ENCODE measurements around the gene OR6C1. TPM values are rescaled to one million over a fixed set of nuclear protein-coding genes. Genes with fewer than 3 reads are reported as not detected.

OR6C1 gene
- not detected in 5 replicates for total RNA-seq (2022; extraction: Qiagen RNA extraction; ENCODE audit: low read depth)

DNA sequence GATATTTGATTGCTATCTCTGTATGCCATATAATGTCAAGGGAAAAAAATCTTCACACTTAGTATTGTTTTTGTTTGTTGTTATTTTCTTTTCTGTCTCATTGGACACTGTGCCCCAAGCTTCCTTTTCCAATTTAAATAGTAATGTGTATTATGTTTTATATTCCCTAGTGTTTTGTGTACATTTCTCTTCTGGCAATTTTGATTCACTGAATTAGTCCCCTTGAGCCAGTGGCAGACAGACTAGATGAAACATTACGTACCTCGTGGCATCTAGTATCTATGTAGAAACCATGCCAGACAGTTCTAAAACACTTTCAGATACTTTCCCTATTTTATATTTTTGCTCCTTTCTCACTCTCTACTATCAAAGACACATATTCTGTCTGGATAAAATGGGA, at the start of gene OR6C1:
OR6C1 (plus strand) TSS at position 301 of the 400 bp plus-strand sequence. CDS start 6,257 bp downstream, outside the sequence.

DNA sequence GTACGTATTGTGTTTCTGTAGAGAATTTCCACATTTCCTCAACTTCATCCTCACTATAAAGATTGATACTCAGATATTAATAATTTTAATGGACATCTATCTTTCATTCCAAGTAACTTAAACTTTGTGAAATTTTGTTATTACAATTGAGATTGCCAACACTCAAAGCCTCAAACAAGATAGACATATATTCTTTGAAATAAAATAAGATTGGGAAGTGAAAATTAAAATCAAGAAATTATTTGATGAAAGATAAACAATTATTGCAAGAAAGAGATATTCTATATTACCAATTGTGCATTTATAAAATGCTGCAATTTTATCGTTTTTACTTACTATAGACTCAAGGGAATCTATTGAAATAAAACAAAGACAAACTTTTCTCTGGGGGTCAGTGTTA, 17.7 kb upstream of the OR6C1 start, which contains the start of gene OR6C6:
OR6C6 (minus strand) TSS at position 101 of the 400 bp plus-strand sequence. CDS start 1,337 bp downstream, outside the sequence.

DNA sequence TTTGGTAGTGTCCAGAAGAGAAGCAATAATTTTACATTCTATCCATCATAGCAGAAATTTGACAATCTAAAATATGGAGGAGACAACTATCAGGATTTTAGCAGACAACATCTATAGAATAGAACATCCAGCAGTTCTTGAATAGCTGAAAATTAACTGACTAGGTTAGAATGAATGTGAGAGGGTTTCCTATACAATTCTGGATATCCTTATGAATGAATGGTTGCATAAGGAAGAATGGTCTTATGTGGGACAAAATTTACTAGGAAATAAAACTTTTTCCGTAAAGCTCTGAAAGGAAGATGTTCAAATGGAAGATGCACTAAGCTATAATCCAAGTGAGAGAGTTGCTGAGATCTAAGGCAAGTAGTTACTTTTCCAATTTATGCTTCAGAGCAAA, 16.3 kb downstream of the OR6C1 start, which contains the start of gene OR6C3:
OR6C3 (plus strand) TSS at position 301 of the 400 bp plus-strand sequence. CDS start 955 bp downstream, outside the sequence.

DNA sequence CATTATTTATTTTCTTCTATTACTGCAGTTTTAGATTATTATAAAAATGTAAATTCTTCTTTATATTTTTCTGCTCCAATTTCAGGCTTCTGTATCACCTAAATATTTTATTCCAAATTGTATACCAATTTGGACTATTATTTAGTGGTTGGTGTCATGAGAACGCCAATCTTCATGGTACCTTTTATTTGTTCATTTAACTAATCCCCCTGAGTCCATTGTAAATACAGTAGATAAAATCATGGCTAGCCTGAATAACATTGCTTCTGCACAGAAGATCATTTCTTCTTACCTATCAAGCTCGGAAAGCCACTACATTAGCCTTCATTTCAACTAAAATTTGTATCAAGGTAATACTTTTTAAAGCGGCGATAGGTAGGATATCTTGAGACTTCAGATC, 48.5 kb downstream of the OR6C1 start, which contains the start of gene OR6C75:
OR6C75 (plus strand) TSS at position 301 of the 400 bp plus-strand sequence. CDS start 2,136 bp downstream, outside the sequence.

Other genes starting within 250 kb of the OR6C1 start
- gene OR9K2, start 187.9 kb upstream of the OR6C1 start, total RNA-seq (2022; extraction: Qiagen RNA extraction; ENCODE audit: low read depth), result not detected in 5 replicates
- gene OR10A7, start 93.3 kb upstream of the OR6C1 start, total RNA-seq (2022; extraction: Qiagen RNA extraction; ENCODE audit: low read depth), result not detected in 5 replicates
- not detected in 5 replicates for gene OR6C74, start 69.7 kb upstream of the OR6C1 start, total RNA-seq (2022; extraction: Qiagen RNA extraction; ENCODE audit: low read depth)
- not detected in 5 replicates for gene OR6C6, start 17.8 kb upstream of the OR6C1 start, total RNA-seq (2022; extraction: Qiagen RNA extraction; ENCODE audit: low read depth)
- not detected in 5 replicates for gene OR6C3, start 16.4 kb downstream of the OR6C1 start, total RNA-seq (2022; extraction: Qiagen RNA extraction; ENCODE audit: low read depth)
- gene OR6C75, start 48.6 kb downstream of the OR6C1 start, total RNA-seq (2022; extraction: Qiagen RNA extraction; ENCODE audit: low read depth), result not detected in 5 replicates
- gene OR6C65, start 86.2 kb downstream of the OR6C1 start, total RNA-seq (2022; extraction: Qiagen RNA extraction; ENCODE audit: low read depth), result not detected in 5 replicates
- not detected in 5 replicates for gene OR6C76, start 111.9 kb downstream of the OR6C1 start, total RNA-seq (2022; extraction: Qiagen RNA extraction; ENCODE audit: low read depth)
- not detected in 5 replicates for gene OR6C2, start 129.7 kb downstream of the OR6C1 start, total RNA-seq (2022; extraction: Qiagen RNA extraction; ENCODE audit: low read depth)
- not detected in 5 replicates for gene OR6C70, start 155.8 kb downstream of the OR6C1 start, total RNA-seq (2022; extraction: Qiagen RNA extraction; ENCODE audit: low read depth)
- not detected in 5 replicates for gene OR6C68, start 178.0 kb downstream of the OR6C1 start, total RNA-seq (2022; extraction: Qiagen RNA extraction; ENCODE audit: low read depth)
- not detected in 5 replicates for gene OR6C4, start 235.3 kb downstream of the OR6C1 start, total RNA-seq (2022; extraction: Qiagen RNA extraction; ENCODE audit: low read depth)

All from A549 treated with CpdA at 1 μM for 4 hours (cell line).